LNCaP clone FGC (cell line): ENCODE results near the gene SLC38A10.

Experiments
- DNase-seq: peaks from one replicate; pipeline ENCODE4 v3.0.0-alpha.2; 2011; ENCODE audit warnings: low read depth
- H3K4me3 ChIP-seq: 2 replicates; pipeline ENCODE4 v1.5.1; 2011; ENCODE audit warnings: mild to moderate bottlenecking, low read depth, low read length, control low read depth
- TF ChIP-seq, protein P1 (sequence below): IDR thresholded peaks from 2 replicates; pipeline ENCODE4 v1.5.1; 2012; ENCODE audit warnings: mild to moderate bottlenecking; ENCODE audit not compliant: control insufficient read depth, insufficient read depth; ENCODE audit errors: extremely low read depth

The SLC38A10 gene

DNA sequence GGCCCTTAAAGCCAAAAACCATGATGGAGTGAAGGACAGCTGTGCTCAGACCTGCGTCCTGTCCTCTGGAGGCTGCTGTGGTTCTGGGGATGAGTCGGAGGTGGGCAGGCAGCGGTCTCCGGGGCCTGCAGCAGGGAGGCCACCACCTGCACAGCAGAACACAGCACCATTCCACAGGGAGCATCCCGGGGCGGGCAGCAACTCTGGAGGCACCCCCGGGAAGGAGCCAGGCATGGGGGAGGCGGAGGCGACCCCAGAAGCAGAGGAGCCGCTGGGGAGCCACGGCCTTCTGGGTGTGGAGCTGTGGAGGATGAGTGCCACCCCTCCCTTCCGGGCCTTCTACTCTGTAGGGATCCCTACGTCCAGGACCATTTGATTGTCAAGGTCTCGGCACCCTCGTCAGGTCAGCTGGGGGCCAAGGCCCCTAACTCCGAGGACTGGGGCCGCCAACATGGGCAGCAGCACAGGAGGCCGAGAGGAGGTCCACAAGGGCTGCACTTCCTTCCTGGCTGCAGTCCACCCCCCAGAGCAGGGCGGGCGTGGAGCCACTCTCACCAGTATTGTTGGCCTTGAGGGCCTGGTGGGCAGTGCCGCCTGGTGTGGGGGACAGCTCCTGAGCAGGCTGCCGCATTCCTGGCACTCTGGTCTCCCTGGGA lies 96.2 kb downstream of the SLC38A10 start:
- no peak overlapping the region for H3K4me3 ChIP-seq
- TF ChIP-seq, protein P1, sequence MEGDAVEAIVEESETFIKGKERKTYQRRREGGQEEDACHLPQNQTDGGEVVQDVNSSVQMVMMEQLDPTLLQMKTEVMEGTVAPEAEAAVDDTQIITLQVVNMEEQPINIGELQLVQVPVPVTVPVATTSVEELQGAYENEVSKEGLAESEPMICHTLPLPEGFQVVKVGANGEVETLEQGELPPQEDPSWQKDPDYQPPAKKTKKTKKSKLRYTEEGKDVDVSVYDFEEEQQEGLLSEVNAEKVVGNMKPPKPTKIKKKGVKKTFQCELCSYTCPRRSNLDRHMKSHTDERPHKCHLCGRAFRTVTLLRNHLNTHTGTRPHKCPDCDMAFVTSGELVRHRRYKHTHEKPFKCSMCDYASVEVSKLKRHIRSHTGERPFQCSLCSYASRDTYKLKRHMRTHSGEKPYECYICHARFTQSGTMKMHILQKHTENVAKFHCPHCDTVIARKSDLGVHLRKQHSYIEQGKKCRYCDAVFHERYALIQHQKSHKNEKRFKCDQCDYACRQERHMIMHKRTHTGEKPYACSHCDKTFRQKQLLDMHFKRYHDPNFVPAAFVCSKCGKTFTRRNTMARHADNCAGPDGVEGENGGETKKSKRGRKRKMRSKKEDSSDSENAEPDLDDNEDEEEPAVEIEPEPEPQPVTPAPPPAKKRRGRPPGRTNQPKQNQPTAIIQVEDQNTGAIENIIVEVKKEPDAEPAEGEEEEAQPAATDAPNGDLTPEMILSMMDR, result no peak
- DNase-seq, result no peak

DNA sequence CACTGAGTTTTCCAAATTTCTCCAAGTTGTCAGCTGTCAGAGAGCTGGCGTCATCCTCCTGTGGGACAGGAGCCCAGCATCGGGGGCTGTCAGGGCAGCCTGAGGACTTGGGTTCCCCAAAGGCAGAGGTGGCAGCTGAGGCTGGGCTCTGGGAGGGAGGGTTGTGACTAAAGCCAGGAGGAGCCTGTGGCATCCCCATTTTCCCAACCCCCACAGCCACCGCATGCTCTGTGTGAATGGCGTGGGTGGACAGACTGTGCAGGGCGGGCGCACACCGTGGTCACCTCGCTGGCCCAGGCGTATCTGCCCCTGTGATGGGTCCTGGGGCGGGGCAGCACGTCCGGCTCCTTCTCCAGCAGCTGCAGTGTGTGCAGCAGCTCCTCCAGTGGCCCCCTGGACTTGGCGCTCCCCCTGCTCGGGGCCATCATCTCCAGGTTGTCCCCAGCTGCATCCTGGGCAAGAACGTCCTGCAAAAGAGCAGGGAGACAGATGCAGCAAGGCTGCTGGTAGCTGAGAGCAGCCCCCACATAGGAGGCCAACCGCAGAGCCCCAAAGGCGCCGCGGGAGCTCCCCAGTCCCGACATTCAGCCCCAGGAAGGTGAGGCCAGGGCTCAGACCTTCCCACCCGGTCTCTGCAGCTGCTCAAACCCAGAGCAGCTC lies 97.1 kb downstream of the SLC38A10 start:
- TF ChIP-seq, protein P1, result no peak
- no peak overlapping the region for H3K4me3 ChIP-seq
- no peak for DNase-seq

DNA sequence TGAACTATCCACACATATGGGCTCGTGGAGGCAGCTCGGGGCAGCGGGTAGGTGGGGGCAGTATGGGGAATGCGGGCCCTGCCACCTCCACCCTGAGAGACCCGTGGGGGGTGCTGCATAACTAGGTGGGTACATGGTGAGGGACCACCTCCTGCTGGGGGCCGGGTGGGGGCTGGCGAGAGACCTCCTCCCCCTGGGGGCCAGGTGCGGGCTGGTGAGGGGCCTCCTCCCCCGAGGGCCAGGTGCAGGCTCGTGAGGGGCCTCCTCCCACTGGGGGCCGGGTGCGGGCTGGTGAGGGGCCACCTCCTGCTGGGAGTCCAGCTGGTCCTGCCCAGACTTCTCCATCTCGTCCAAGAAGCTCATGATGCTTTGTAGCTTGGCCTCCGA lies 97.7 kb downstream of the SLC38A10 start:
- DNase-seq, result no peak
- H3K4me3 ChIP-seq, result no peak overlapping the region
- TF ChIP-seq, protein P1, result no peak

DNA sequence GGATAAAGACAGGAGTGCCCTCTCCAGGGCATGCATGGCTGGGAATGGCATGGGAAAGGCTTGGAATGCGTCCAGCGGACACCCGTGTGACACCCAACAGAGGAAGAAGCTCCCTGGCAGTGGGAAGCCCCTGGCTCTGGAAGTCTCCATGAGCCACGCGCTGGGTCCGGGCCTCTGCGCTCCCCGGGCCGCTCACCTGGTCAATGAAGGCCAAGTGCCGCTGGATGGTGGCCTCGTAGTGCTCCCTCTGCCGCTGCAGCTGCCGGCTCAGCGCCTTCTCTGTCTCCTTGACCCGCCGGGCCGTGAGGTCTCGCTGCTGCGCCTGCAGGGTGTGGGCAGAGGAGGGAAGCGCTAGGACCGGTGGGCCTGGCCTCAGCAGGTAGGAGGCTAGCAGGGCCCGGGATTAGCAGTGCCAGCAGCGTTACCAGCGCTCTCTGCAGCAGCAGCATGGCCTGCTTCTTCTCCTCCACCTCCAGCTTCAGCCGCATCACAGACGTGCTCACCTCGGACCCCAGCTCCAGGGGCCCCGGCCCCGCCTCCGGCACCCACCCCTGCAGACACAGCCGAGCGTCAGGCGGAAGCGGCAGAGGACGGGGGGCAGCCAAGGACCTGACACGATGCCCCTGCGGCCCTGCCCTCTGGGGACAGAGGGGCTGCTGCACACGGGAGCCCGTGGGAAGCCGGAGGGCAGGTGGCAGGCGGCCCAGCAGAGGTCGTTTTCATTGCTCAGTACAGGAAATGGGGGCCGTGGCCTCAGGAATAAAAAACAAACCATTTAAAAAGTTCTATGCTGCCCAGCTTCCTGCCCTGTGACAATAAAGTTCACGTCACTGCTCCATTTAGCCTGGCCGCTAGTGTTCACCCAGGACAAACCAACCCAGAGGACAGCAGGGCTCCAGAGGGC lies 98.3 kb downstream of the SLC38A10 start:
- DNase-seq, result no peak
- no peak overlapping the region for H3K4me3 ChIP-seq
- TF ChIP-seq, protein P1, result no peak

DNA sequence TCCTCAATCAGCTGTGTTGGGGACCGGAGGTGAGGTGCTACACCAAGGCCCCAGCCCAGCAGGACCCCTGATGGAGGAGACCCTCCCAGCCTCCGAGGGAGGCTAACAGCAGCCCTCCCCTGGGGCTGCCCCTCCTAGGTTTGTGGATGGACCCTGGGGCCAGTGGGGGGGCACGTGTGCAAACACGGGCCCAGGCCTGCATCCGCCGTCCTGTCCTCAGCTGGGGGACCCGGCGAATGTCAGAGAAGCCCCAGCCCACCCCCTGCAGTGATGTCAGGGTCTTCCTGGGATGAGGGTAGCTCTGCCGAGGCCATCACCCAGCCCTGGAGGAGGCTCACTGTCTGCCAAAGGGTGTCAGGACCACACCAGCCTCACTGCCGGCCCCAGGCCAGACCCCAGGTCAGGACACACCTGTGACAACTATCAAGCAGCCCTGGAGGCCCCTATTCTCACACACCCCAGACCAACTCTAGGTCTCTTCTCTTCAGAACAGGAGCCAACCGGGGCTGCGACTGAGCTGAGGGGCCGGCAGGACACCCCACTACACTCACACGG lies 99.1 kb downstream of the SLC38A10 start:
- TF ChIP-seq, protein P1, result no peak
- DNase-seq, result no peak
- no peak overlapping the region for H3K4me3 ChIP-seq
